Stomach (tissue), 9 donors: ENCODE data around the gene TRPV3. TPM values are rescaled to one million over a fixed set of nuclear protein-coding genes. Genes with fewer than 3 reads are reported as not detected.

Source experiments
- DNase-seq, 2 donors: peaks; one replicate each; pipeline versions ENCODE4 v3.0.0 to v3.0.0-alpha.2; 2013 to 2019
- H3K27ac ChIP-seq, 5 donors: fragments of 200-600 bp in 4 of 5; sonication (generic) in 4 of 5; one replicate each; pipeline ENCODE4 v1.5.1; 2013 to 2019; ENCODE audit warnings: mild to moderate bottlenecking in 1 of 5, moderate library complexity in 1 of 5
- H3K27me3 ChIP-seq, 3 donors: fragments of 200-600 bp; sonication (generic); one replicate each; pipeline ENCODE4 v1.5.1; 2017 to 2019; ENCODE audit warnings: mixed run types in 1 of 3
- H3K36me3 ChIP-seq, 4 donors: fragments of 200-600 bp; sonication (generic); 1 replicate in 3 of 4; 2 replicates in 1 of 4; pipeline ENCODE4 v1.5.1; 2016 to 2019
- H3K4me1 ChIP-seq, 4 donors: fragments of 200-600 bp; sonication (generic); one replicate each; pipeline ENCODE4 v1.5.1; 2016 to 2019
- H3K4me3 ChIP-seq, 4 donors: fragments of 200-600 bp; sonication (generic) in 3 of 4; one replicate each; pipeline ENCODE4 v1.5.1; 2016 to 2019; ENCODE audit warnings: mild to moderate bottlenecking in 1 of 4
- H3K9me3 ChIP-seq, 4 donors: fragments of 200-600 bp; sonication (generic); one replicate each; pipeline ENCODE4 v1.5.1; 2016 to 2019
- EP300 ChIP-seq: sonication (generic); formaldehyde crosslinking; IDR thresholded peaks from one replicate; pipeline ENCODE4 v1.6.1; 2017; ENCODE audit warnings: antibody characterized with exemption
- POLR2A ChIP-seq, 4 donors: fragments of 450-650 bp; IDR thresholded peaks; one replicate each; pipeline ENCODE4 v1.6.1; 2016; ENCODE audit warnings: antibody characterized with exemption in 4 of 4, control low read depth in 2 of 4, mild to moderate bottlenecking in 1 of 4, moderate library complexity in 1 of 4
- POLR2AphosphoS5 ChIP-seq, 3 donors: sonication (generic); formaldehyde crosslinking; IDR thresholded peaks; one replicate each; pipeline ENCODE4 v1.6.1; 2016; ENCODE audit warnings: antibody characterized with exemption in 3 of 3
- WGBS, 5 donors: extraction: QIAGEN DNeasy Blood & Tissue Kit in 3 of 5; methylation state at CpG; one replicate each; pipeline versions ENCODE4 v1.1.5 to v1.1.7; 2013 to 2018; 5-methylcytosine and 5-hydroxymethylcytosine counted together
- intact Hi-C: fragments of 100-400 bp; cut with DNase I; formaldehyde crosslinking; loops from one replicate; pipeline ENCODE4 v1.15.1; 2023; ENCODE audit warnings: low total_unique reads
- polyA plus RNA-seq, 3 donors: library from polyadenylated mRNA; stranded (reverse); fragments of 200-250 nt; gene quantifications; one replicate each; pipeline ENCODE4 v1.2.3, GENCODE V29; 2013
- total RNA-seq, 5 donors: library from RNA; depleted of rRNA; stranded (reverse); fragments of >200 nt; gene quantifications; one replicate each; pipeline versions ENCODE4 v1.1.0 to v1.2.3, GENCODE V29; 2014 to 2016
- TF ChIP-seq, protein P1 (sequence below), 7 experiments: fragments of 450-650 bp in 4 of 7; fragments of 200-600 bp in 3 of 7; sonication (generic) in 3 of 7; IDR thresholded peaks; one replicate each; pipeline ENCODE4 v1.5.1; 2016 to 2019; ENCODE audit warnings: antibody characterized with exemption in 7 of 7, control low read depth in 2 of 7, mild to moderate bottlenecking in 1 of 7
- donor health status: healthy with polysubstance abuse.
- donor health status: Bipolar disorder and iron deficiency.
- donor health status: healthy.

The TRPV3 gene
- total and polyA plus RNA-seq, 8 donors: under 0.01 to 6.7 (median 0.33) TPM; not detected in 1

DNA sequence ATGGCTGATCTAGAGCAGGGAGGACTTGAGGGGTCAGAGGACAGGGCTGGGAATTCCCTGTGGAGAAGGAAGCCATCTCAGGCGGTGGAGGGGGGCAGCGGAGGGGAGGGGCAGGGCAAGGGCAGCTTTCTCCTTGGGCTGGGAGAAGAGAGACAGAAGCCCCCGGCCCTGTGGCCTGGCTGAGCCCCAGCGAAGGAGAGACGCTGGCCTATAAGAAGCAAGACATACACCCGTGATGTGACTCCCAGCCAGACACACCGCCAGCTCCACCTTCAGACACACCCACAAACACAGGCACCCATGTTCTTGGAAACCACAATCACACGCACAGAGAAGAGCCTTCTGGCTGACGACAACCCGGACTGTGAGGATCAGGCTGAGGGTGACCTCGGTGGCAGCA lies 10.0 kb downstream of the TRPV3 start:
- no peak overlapping the region for H3K4me3 ChIP-seq
- H3K36me3 ChIP-seq: no peaks in the 10 kb centered on the region
- no peaks in the 10 kb centered on the region for H3K9me3 ChIP-seq
- no peak for DNase-seq
- no peak for TF ChIP-seq EP300
- TF ChIP-seq, protein P1, sequence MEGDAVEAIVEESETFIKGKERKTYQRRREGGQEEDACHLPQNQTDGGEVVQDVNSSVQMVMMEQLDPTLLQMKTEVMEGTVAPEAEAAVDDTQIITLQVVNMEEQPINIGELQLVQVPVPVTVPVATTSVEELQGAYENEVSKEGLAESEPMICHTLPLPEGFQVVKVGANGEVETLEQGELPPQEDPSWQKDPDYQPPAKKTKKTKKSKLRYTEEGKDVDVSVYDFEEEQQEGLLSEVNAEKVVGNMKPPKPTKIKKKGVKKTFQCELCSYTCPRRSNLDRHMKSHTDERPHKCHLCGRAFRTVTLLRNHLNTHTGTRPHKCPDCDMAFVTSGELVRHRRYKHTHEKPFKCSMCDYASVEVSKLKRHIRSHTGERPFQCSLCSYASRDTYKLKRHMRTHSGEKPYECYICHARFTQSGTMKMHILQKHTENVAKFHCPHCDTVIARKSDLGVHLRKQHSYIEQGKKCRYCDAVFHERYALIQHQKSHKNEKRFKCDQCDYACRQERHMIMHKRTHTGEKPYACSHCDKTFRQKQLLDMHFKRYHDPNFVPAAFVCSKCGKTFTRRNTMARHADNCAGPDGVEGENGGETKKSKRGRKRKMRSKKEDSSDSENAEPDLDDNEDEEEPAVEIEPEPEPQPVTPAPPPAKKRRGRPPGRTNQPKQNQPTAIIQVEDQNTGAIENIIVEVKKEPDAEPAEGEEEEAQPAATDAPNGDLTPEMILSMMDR (IDR thresholded peaks at IDR 0.05): no peak
- no peak for TF ChIP-seq POLR2AphosphoS5 (IDR thresholded peaks at IDR 0.05)
- TF ChIP-seq POLR2A (IDR thresholded peaks at IDR 0.05): no peak
- 65 to 77% (median 71%) methylated on average over 8 to 11 of the region's 11 CpGs for WGBS, 5 donors
- H3K27me3 ChIP-seq: no peaks in the 10 kb centered on the region
- no peak overlapping the region for H3K27ac ChIP-seq
- no peaks in the 10 kb centered on the region for H3K4me1 ChIP-seq
- intact Hi-C loops: no loop called here

DNA sequence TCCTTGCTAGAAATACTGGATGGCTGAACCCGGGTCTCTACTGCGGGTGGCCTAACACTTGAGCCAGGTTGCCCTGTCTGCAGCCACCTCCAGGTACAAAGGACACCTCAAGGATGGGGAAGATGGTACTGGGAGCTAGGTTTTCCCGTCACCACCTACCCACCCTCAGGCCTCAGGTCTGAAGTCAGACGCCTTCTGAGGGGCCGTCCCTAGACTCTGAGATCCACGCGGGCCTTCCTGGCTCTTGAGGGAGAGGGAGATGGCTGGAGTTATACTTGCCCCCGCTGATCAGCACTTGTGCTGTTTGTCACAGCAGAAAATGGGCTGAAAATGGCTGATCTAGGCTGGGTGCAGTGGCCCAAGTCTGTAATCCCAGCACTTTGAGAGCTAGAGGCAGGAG lies 10.6 kb downstream of the TRPV3 start:
- H3K36me3 ChIP-seq: no peaks in the 10 kb centered on the region
- H3K4me3 ChIP-seq: no peak overlapping the region
- H3K4me1 ChIP-seq: no peaks in the 10 kb centered on the region
- 90 to 95% (median 92%) methylated on average over 8 of the region's 8 CpGs for WGBS, 5 donors
- H3K9me3 ChIP-seq: no peaks in the 10 kb centered on the region
- DNase-seq: no peak
- no peaks in the 10 kb centered on the region for H3K27me3 ChIP-seq
- intact Hi-C loops: no loop called here
- H3K27ac ChIP-seq: no peak overlapping the region
- TF ChIP-seq POLR2A (IDR thresholded peaks at IDR 0.05) (no peak), EP300 (no peak), POLR2AphosphoS5 (IDR thresholded peaks at IDR 0.05) (no peak)
- TF ChIP-seq, protein P1 (IDR thresholded peaks at IDR 0.05): no peak

DNA sequence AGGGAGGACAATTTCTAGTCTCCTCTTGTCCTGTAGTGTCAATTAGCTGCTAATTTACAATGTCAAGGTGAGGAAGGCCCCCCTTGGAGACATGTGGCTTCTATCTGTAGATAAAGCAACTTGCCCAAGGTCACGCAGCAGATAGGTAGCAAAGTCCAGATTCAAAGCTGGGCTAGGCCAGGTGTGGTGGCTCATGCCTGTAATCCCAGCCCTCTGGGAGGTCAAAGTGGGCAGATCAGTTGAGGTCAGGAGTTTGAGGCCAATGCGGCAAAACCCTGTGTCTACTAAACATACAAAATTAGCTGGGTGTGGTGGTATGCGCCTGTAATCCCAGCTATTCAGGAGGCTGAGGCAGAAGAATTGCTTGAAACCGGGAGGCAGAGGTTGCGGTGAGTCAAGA lies 11.1 kb downstream of the TRPV3 start:
- Histone ChIP-seq H3K9me3 (no peaks in the 10 kb centered on the region), H3K36me3 (no peaks in the 10 kb centered on the region), H3K4me3 (no peak overlapping the region), H3K4me1 (no peaks in the 10 kb centered on the region), H3K27me3 (no peaks in the 10 kb centered on the region), H3K27ac (no peak overlapping the region)
- TF ChIP-seq EP300: no peak
- TF ChIP-seq POLR2A (IDR thresholded peaks at IDR 0.05): no peak
- TF ChIP-seq POLR2AphosphoS5 (IDR thresholded peaks at IDR 0.05): no peak
- TF ChIP-seq, protein P1 (IDR thresholded peaks at IDR 0.05): no peak
- no peak for DNase-seq
- WGBS, 5 donors: 60 to 86% (median 84%) methylated on average over 1 to 5 of the region's 5 CpGs
- intact Hi-C loops: no loop called here

DNA sequence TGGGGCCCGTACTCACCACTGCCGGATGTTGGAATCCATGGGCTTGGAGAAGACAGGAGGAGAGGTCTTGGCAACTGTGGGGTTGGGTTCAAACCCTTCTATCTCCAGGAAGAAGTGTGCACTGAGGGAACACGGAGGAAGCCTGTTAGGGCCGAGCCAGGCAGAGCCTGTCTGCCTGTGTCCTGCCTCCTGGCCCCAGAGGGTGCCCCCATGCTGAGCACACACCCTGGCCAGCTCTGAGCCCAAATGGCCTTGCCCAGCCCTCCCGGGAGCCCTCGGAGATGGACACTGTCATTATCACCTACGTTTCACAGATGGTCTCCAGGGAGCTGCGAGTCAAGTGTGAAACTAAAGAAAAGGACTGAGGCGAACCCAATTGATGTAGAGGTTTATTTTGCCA lies 12.5 kb downstream of the TRPV3 start:
- H3K27me3 ChIP-seq: no peaks in the 10 kb centered on the region
- WGBS, 5 donors: 58 to 75% (median 69%) methylated on average over 9 of the region's 9 CpGs
- DNase-seq: no peak
- no peak overlapping the region for H3K4me3 ChIP-seq
- H3K36me3 ChIP-seq: no peaks in the 10 kb centered on the region
- no peak overlapping the region for H3K27ac ChIP-seq
- no peaks in the 10 kb centered on the region for H3K9me3 ChIP-seq
- intact Hi-C loops: no loop called here
- TF ChIP-seq POLR2A (IDR thresholded peaks at IDR 0.05) (no peak), EP300 (no peak), POLR2AphosphoS5 (IDR thresholded peaks at IDR 0.05) (no peak)
- TF ChIP-seq, protein P1 (IDR thresholded peaks at IDR 0.05): no peak
- no peaks in the 10 kb centered on the region for H3K4me1 ChIP-seq
